ENCODE measurements around the gene LOXL1.
"Not testable (repeated sequence)": the region's sequence is repeated elsewhere in the genome, so short reads cannot be mapped to it uniquely, and the experiment has no call there.

DNA sequence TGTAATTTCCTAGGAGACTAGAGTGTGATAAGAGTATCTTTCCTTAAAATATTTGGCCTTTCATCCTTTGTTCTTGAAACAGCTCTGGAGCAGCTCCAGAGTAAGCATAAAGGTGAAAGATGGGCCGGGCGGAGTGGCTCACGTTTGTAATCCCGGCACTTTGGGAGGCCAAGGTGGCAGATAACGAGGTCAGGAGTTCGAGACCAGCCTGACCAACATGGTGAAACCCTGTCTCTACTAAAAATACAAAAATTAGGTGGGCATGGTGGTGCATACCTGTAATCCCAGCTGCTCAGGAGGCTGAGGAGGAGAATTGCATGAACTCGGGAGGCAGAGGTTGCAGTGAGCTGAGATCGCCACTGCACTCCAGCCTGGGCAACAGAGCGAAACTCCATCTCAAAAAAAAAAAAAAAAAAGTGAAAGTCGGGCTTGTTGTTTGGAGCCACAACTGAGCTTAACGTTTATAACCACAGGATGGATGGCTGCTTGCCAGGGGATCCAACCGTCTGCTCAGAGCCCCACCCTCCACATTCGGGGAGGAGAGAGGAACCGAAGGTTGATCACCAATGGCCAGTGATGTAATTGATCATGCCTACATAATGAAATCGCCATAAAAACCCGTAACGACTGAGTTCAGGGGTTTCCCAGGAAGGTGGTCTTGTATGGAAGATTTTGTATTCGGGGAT is 49.3 kb downstream of the LOXL1 start:
- TF ChIP-seq, protein P1, sequence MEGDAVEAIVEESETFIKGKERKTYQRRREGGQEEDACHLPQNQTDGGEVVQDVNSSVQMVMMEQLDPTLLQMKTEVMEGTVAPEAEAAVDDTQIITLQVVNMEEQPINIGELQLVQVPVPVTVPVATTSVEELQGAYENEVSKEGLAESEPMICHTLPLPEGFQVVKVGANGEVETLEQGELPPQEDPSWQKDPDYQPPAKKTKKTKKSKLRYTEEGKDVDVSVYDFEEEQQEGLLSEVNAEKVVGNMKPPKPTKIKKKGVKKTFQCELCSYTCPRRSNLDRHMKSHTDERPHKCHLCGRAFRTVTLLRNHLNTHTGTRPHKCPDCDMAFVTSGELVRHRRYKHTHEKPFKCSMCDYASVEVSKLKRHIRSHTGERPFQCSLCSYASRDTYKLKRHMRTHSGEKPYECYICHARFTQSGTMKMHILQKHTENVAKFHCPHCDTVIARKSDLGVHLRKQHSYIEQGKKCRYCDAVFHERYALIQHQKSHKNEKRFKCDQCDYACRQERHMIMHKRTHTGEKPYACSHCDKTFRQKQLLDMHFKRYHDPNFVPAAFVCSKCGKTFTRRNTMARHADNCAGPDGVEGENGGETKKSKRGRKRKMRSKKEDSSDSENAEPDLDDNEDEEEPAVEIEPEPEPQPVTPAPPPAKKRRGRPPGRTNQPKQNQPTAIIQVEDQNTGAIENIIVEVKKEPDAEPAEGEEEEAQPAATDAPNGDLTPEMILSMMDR (conservative IDR thresholded peaks at IDR 0.05; ENCODE audit: low read length): not testable (repeated sequence)
- not testable (repeated sequence) for TF ChIP-seq EZH2phosphoT487 (IDR thresholded peaks at IDR 0.05; ENCODE audit: borderline replicate concordance, low read depth, low read length)
